Fibroblast of lung (primary cell): ENCODE data around the gene SRGAP1.

ENCODE experiments used
- CTCF ChIP-seq, 2 donors: IDR thresholded peaks in 1 of 2; conservative IDR thresholded peaks in 1 of 2; 1 replicate in 1 of 2; 2 replicates in 1 of 2; pipeline ENCODE4 v1.5.1; 2011 to 2012; ENCODE audit warnings: low read length in 2 of 2, control low read depth in 1 of 2, inconsistent platforms in 1 of 2, low read depth in 1 of 2, mild to moderate bottlenecking in 1 of 2
- EZH2 ChIP-seq: IDR thresholded peaks from 2 replicates; pipeline ENCODE4 v1.5.1; 2012; ENCODE audit warnings: low read length, control low read depth, mild to moderate bottlenecking; ENCODE audit errors: missing control alignments

- TF ChIP-seq CTCF (conservative IDR thresholded peaks at IDR 0.05 in 1 of 2, IDR thresholded peaks at IDR 0.05 in 1 of 2; ENCODE audit: low read depth in 1 of 2, low read length in 2 of 2) (no peak), EZH2 (no peak)
Measured at GRCh38 chr12:64187794-64188193, 343.3 kb downstream of the SRGAP1 start.
